DMS153 treated with DMSO at 0.1 percent for 48 hours (cell line): ENCODE data around the gene THAP5.
"Not testable (repeated sequence)": the region's sequence is repeated elsewhere in the genome, so short reads cannot be mapped to it uniquely, and the experiment has no call there.

Experiments used
- DNase-seq: peaks from one replicate; lab custom pipeline; 2025; ENCODE audit not compliant: unreplicated experiment; lab: John Stamatoyannopoulos, UW

THAP5 gene

DNA sequence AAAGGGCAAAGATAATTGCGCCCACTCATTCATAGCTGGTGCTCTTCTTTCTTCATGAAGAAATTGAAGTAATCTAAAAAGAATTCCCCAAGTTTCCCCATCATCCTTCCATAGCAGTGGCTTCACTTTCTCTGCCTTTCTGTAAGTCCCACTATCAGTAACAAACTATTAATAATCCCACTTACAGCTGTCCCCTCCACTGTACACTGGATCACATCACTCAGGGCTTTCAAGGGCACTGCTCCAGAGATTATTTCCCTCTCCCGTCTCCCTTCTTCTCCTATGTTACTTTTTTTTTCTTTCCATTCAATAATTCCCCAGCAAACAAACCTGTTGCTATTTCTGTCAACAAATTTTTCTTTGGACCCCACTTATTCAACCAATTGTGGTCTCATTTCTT is 16.3 kb upstream of the THAP5 start:
- no peak for DNase-seq

DNA sequence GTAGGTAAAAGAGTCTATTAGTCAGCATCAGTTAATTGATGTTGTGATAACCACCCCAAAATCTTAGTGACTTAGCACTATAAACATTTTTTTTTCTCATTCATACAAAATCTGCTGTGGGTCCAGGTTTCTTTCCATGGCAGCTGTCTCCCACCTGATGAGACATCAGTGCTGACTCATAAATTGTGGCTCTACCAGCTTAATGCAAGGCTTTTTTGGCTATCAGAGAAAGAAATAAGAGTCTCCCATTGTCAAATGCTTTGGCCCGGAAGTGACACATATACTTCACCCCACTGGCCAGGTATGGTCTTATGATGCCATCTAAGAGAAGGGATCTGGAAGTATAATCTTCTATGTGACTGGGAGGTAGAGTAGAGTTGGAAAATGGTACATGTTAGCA is 14.7 kb upstream of the THAP5 start:
- no peak for DNase-seq

DNA sequence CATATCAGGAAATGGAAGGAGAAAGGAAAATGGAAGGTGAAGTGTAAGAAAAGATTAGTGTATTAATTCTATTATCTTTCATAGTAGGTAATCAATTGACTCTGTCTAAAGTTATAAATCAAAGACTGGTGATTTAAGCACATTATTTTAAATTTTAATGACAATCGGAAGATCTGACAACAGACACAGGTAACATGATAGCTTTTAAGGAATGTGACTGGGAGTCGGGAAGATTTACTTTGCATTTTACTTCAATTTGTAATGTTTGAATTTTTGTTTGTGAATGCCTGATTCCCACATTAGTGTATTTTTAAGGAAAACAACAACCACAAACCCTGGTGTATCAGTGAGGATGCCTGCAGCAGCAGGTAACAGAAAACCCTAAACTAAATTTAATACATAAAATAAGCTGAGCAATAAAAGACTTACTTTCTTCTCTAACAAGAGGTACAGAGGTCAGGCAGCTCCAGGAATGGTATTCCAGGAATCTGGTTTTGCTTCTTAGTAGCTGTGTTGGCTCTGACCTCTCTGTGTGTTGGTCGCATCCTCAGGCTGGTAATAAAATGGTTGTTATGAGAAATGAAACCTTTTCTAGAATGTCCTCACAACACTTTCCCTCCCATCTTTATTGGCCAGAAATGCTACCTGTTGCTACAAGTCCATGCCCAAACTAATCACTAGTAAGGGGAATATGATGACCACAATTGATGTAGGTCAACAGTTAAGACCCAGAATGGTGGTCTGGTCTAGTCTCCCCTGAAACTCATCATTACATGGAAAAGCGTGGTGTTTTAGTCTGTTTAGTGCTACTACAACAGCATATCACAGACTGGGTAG is 12.4 kb upstream of the THAP5 start:
- DNase-seq, result no peak

DNA sequence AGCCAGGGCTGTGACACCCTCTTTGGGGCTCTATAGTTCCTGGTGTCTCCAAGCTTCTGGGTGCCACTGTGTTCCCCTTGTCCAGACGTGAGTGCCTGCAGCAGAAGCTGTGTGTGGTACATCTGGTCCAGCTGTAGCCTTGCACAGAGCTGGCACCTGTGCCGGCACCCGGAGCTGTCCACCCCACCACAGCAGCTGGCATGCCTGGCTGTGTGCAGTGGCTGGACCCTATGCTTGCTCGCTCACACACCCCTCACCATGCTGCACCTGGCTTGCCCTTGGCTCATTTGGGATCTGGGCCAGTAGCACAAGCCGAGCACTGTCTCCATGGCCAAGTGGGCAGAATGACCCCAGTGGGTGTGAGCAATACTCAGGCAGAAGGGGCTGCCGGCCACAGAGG is 10.8 kb upstream of the THAP5 start:
- DNase-seq, result no peak

DNA sequence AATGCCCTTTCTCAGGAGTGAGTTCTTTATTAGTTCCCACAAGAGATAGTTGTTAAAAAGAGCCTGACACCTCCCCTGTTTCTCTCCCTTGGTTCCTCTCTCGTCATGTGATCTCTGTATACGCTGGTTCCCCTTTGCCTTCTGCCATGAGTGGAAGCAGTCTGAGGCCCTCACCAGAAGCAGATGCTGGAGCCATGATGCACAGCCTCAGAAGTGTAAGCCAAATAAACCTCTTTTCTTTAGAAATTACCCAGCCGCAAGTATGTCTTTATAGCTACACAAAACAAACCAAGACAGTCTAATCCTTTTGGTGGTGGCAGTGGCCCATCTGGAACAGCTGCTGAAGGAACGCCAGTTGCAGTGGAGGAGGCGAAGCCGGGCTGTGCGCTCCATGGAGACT is 9.4 kb upstream of the THAP5 start:
- no peak for DNase-seq

DNA sequence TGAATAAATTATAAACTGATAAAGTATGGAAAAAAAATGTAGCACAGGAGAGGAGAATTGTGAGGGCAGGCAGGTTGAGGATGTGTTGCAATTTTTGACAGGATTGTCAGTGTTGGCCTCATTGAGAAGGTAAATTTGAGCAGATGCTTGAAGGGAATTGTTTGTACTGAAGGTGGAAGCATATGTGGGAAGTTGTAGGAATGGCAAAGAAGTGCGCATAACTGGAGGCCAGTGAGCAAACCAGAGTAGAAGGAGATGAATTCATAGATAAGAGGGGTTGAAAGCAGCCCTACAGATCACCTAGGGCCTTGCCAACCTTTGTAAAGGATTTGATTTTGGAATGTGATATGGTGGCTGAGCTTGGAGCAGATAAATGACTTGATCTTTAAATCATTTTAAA is 6.6 kb upstream of the THAP5 start:
- DNase-seq, result no peak

DNA sequence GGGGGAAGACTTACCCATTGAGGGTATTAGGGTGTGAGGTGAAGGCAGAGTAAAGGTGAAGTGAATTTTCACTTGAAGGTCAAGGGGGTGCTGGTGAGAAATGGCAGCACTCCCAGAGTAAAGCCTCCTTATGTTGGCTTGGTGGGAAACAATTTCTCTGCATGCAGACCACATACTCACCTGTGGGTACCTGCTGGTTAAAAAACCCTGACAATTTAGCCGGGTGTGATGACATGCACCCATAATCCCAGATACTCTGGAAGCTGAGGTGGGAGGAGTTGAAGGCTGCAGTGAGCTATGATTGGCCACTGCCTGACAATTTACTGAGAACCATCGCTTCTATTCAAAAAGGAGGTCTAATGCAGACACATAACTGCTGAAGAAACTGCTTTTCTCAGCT is 5.7 kb upstream of the THAP5 start:
- DNase-seq, result no peak

DNA sequence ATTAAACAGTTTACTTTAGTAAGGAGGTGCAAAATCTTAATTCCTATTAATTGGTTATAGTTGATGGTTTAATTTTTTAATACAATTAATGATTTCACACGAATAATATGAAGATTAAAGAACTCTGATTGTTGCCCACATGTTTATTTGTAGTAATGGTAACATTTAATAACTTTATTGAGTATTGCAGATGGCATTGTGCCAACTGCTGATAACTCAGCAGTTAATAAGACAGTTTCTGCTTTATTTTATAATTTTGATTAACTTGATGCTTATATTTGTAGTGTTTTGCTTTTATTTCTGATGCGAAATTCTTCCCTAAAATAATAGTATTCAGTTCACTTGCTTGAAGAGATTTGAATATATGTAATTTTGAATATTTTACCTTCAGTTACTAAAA is 3.0 kb upstream of the THAP5 start:
- no peak for DNase-seq

DNA sequence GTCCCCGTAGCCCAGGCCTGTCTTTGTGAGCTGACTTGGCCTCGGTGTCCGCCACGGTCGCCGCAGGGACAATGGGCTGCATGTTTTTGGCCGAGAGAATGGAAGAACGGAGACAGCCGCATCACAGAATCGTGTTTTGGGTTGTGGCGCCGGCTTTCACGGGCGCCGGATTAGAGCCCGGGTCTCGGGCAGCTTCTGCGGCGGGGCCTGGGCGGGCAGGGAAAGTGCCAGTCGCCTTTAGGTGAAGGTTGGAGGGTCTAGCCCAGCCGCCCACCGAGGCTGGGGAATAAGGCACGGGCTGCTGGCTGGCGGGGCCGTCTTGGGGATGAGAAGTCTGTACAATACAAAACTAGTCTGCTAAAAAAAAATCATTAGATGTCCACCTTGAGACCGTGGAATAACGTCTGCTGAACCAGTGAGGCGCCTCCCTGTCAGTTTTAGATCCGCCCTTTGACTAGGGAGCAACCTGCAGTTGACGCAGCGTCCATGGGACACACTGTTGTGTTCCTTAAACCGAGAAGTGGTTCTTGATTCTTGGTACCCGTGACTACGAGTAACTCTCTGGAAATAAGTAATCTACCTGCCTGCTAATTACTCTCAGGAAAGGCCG is 745 bp upstream of the THAP5 start:
- DNase-seq, result no peak

DNA sequence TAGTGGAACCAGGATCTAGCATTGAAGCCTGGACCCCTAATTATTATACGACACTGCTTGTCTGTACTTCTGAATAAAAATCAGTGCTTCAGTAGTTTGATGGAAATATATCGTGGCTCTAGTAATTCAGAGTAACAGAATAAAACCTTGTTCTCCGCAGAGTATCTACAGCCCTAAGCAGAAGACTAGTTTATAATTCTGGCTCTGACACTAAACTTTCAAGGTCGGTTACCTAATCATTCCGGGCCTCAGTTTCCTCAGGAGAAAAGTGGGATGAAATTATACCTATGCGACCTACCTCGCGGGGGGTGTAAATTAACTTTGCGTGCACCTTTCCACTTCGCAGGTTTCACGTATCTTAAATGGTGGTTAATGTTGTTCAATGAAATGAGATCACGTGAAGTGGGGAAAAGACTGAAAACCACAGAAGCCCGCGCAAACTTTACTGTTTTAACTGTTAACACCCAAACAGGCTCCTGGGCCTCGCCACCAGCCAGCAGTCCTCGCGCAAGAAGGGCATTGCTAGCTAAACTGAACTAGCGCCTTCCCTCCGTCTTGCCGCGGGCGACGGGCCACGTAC is 615 bp downstream of the THAP5 start:
- no peak for DNase-seq

DNA sequence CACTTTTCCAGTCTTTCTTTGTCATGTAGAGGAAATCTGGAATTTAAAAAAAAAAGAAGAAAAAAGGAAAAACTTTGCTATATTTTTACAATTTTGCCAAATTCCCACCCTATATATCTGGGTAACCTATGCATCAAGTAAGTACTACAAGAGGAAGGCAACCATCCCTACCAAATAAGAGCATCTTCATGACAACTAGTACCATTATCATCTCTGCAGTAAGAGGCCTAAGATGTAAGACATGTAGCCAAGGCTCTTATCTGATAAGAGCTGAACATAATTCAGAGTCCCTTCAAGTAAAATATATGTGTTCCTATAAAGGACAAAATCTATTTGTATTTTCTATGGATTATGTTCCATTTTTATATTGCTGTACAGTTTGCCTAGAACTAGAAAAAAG is 3.5 kb downstream of the THAP5 start:
- DNase-seq, result no peak

DNA sequence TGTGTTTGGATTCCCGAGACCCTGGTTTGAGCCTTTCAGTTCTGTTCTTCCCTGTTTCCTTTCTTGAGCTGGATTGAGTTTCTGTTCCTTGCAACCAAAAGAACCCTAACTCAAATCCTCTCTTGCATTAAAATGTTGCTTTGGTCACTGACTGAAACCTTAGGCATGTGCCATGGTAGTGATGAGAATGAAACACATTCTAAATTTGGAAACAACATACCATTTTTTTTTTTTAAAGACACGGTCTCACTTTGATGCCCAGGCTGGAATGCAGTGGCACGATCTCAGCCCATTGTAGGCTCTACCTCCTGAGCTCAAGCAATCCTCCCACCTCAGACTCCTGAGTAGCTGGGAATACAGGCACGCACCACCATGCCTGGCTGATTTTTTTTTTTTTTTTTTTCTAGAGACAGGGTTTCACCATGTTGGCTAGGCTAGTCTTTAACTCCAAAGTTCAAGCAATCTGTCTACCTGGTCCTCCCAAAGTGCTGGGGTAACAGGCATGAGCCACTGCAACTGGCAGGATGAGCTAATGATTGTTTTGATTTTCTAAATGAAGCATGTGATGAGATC is 8.4 kb downstream of the THAP5 start:
- no peak for DNase-seq

DNA sequence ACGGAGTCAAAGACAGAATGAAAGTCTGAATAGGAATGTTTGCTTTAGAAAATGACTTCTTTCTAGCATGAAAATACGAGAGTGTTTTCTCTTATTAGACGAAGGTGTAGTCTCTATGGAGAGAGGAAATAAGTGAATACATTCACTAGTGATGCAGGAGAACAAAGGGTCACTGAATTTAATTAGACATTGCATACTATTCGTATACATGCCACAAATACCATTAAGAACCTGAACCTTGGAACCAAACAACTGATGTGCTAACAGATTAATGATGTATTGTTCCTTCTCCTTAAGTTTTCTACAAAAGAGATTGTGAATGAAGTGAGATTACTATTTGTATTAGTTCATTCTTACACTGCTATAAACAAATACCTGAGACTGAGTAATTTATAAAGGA is 10.3 kb downstream of the THAP5 start:
- no peak for DNase-seq

DNA sequence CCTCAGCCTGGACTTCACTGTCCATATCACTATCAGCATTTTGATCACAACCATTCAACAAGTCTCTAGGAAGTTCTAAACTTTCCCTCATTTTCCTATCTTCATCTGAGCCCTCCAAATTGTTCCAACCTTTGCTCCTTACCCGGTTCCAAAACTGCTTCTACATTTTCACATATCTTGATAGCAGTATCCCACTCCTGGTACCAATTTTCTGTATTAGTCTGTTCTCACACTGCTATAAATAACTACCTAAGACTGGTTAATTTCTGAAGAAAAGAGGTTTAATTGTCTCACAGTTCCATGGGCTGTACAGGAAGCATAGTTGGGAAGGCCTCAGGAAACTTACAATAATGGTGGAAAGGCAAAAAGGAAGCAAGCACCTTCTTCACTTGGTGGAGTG is 11.9 kb downstream of the THAP5 start:
- DNase-seq, result no peak

DNA sequence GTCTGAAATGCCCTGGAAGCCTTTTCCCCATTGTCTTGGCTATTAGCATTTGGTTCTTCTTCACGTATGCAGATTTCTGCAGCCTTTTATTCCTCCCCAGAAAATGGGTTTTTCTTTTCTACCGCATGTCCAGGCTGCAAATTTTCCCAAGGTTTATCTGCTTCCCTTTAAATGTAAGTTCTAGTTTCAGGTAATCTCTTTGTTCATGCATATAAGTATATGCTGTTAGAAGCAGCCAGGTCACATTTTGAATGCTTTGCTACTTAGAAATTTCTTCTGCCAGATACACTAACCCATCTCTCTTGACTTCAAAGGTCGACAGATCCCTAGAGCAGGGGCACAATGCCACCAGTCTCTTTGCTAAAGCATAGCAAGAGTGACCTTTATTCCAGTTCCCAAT is 12.3 kb downstream of the THAP5 start:
- no peak for DNase-seq

DNA sequence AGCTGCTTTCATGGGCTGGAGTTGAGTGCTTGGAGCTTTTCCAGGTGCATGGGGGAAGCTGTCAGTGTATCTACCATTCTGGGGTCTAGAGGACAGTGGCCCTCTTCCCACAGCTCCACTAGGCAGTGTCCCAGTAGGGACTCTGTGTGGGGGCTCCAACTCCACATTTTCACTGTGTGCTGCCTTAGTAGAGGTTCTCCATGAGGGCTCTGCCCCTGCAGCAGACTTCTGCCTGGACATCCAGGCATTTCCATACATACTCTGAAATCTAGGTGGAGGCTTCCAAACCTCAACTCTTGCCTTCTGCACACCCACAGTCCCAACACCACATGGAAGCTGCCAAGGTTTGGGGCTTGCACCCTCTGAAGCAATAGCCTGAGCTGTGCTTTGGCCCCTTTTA is 12.8 kb downstream of the THAP5 start:
- not testable (repeated sequence) for DNase-seq

DNA sequence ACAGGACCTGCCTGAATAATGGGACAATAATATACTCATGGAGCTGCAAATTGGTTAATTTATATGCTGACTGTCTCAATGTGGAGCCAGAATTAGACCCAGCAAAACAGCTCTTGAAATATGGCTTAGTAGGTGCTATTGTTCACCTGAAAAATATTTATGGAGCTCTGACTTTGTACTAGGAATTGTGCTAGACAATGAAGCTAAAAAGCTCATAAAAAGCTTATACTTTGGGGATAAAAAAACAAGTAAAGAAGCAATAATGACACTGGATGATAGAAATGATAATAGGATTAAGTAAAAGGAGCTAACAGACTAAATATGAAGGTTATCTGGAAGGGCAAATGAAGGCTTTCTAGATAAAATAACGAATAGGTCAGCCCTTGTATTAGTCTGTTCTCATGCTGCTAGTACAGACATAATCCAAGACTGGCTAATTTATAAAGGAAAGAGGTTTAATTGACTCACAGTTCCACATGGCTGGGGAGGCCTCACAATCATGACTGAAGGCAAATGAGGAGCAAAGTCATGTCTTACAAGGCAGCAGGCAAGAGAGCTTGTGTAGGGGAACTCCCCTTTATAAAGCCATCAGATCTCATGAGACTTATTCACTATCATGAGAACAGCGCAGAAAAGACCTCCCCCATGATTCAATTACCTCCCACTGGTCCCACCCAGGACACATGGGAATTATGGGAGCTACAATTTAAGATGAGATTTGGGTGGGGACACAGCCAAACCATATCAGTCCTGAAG is 21.2 kb downstream of the THAP5 start:
- not testable (repeated sequence) for DNase-seq

DNA sequence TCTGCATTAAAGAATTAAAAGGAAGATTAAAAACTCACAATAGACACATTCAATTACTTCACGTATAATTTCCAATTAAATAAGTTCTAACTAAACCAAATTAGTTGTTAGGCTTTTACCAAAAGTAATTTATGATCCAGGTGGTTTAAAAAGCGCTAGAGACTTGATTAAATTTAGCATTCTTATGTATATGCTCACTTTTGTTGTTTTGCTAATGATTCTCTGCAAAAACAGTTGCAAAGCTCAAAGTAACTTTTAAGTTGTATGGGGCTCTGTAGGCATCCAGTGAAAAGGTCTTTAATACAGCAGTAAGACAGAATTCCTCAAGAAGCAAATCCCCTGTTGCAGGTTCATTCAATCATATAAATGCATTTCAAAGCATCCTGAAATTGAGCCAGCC is 28.0 kb downstream of the THAP5 start:
- no peak for DNase-seq

DNA sequence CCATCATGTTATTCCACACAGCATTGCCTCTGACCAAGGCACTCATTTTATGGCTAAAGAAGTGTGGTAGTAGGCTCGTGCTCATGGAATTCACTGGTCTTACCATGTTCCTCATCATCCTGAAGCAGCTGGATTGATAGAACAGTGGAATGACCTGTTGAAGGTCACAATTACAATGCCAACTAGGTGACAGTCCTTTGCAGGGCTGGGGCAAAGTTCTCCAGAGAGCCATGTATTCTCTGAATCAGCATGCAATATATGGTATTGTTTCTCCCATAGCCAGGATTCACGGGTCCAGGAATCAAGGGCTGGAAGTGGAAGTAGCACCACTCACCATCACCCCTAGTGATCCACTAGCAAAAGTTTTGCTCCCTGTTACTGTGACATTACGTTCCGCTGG is 30.8 kb downstream of the THAP5 start:
- not testable (repeated sequence) for DNase-seq

DNA sequence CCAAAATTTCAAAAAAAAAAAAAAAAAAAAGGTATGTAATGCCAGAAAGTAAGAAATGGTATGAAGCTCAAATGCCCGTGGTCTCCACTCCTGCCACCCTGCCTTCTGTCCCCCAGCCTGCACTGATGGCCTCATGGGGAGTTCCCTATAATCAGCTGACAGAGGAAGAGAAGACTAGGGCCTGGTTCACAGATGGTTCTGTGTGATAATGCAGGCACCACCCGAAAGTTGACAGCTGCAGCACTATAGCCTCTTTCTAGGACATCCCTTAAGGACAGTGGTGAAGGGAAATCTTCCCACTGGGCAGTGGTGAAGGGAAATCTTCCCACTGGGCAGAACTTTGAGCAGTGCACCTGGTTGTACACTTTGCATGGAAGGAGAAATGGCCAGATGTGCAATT is 31.3 kb downstream of the THAP5 start:
- DNase-seq, result not testable (repeated sequence)

DNA sequence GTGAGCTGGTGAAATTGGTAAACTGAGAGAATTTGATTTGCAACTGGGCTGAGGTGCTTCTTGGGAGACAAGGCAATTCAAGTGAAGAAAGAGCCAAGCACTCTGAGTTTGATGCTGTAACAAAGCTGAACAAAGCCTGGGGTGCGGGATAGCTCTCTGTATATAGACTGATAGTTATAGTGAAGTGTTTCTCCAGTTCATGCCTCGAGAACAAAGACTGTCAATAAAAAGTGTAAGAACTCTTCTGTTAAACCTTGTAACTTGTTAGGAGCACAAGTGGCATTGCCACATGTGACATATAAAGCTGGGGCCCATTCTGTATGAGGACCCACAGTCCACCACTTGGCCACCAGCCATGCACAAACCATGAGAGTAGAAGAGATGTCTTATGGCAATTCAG is 32.3 kb downstream of the THAP5 start:
- DNase-seq, result no peak
